H9 (cell line): ENCODE results near the gene HSPG2. TPM values are rescaled to one million over a fixed set of nuclear protein-coding genes. Genes with fewer than 3 reads are reported as not detected.

Source experiments
- DNase-seq: peaks from one replicate; pipeline ENCODE4 v3.0.0-alpha.2; 2017
- H2AFZ ChIP-seq: one replicate; pipeline ENCODE4 v1.6.1; 2013; ENCODE audit warnings: mild to moderate bottlenecking, low read length, control low read depth, moderate library complexity
- H2AK5ac ChIP-seq: 2 replicates; pipeline ENCODE4 v1.6.1; 2013; ENCODE audit warnings: low read length, control low read depth, mixed read lengths; ENCODE audit not compliant: insufficient read length
- H2BK120ac ChIP-seq: one replicate; pipeline ENCODE4 v1.6.1; 2013; ENCODE audit warnings: low read depth, mild to moderate bottlenecking, low read length, control low read depth, inconsistent platforms; ENCODE audit not compliant: poor library complexity, severe bottlenecking
- H2BK12ac ChIP-seq: 2 replicates; pipeline ENCODE4 v1.6.1; 2013; ENCODE audit warnings: low read length, control low read depth, mixed read lengths, low read depth; ENCODE audit not compliant: insufficient read length
- H2BK15ac ChIP-seq: 2 replicates; pipeline ENCODE4 v1.6.1; 2013; ENCODE audit warnings: low read depth, low read length, control low read depth
- H2BK20ac ChIP-seq: one replicate; pipeline ENCODE4 v1.6.1; 2013; ENCODE audit warnings: low read depth, mild to moderate bottlenecking, low read length, control low read depth, inconsistent platforms; ENCODE audit not compliant: poor library complexity, severe bottlenecking
- H2BK5ac ChIP-seq: 2 replicates; pipeline ENCODE4 v1.6.1; 2013; ENCODE audit warnings: low read length, control low read depth, mixed read lengths; ENCODE audit not compliant: insufficient read length
- H3K14ac ChIP-seq: 2 replicates; pipeline ENCODE4 v1.6.1; 2013; ENCODE audit warnings: low read length, control low read depth; ENCODE audit not compliant: insufficient read depth
- H3K18ac ChIP-seq: 2 replicates; pipeline ENCODE4 v1.6.1; 2013; ENCODE audit warnings: low read depth, mild to moderate bottlenecking, mixed read lengths, low read length, control low read depth; ENCODE audit not compliant: insufficient read length
- H3K23ac ChIP-seq: 2 replicates; pipeline ENCODE4 v1.6.1; 2013; ENCODE audit warnings: low read length, control low read depth, mixed read lengths, low read depth; ENCODE audit not compliant: insufficient read length
- H3K23me2 ChIP-seq: 2 replicates; pipeline ENCODE4 v1.6.1; 2013; ENCODE audit warnings: low read depth, mild to moderate bottlenecking, mixed read lengths, low read length, control low read depth; ENCODE audit not compliant: insufficient read length, poor library complexity, severe bottlenecking
- H3K27ac ChIP-seq: 2 replicates; pipeline ENCODE4 v1.5.1; 2013; ENCODE audit warnings: low read length, control low read depth, mixed read lengths, low read depth; ENCODE audit not compliant: insufficient read length
- H3K27me3 ChIP-seq: 2 replicates; pipeline ENCODE4 v1.6.1; 2013; ENCODE audit warnings: low read length, control low read depth, inconsistent platforms; ENCODE audit not compliant: insufficient read depth
- H3K4ac ChIP-seq: 2 replicates; pipeline ENCODE4 v1.6.1; 2013; ENCODE audit warnings: low read depth, mild to moderate bottlenecking, control low read depth, inconsistent platforms, low read length, moderate library complexity
- H3K4me1 ChIP-seq: 2 replicates; pipeline ENCODE4 v1.6.1; 2013; ENCODE audit warnings: low read length, control low read depth, inconsistent platforms; ENCODE audit not compliant: insufficient read depth
- H3K4me2 ChIP-seq: 2 replicates; pipeline ENCODE4 v1.6.1; 2013; ENCODE audit warnings: low read length, control low read depth, mixed read lengths; ENCODE audit not compliant: insufficient read length, insufficient read depth
- H3K56ac ChIP-seq: 2 replicates; pipeline ENCODE4 v1.6.1; 2013; ENCODE audit warnings: low read depth, mild to moderate bottlenecking, mixed read lengths, low read length, control low read depth; ENCODE audit not compliant: insufficient read length
- H3K79me1 ChIP-seq: 2 replicates; pipeline ENCODE4 v1.6.1; 2013; ENCODE audit warnings: low read depth, mild to moderate bottlenecking, moderate library complexity, low read length, control low read depth, inconsistent platforms; ENCODE audit not compliant: insufficient read depth, poor library complexity, severe bottlenecking
- H3K79me2 ChIP-seq: 2 replicates; pipeline ENCODE4 v1.6.1; 2013; ENCODE audit warnings: low read length, control low read depth, inconsistent platforms; ENCODE audit not compliant: insufficient read depth
- H3K9ac ChIP-seq: 2 replicates; pipeline ENCODE4 v1.6.1; 2013; ENCODE audit warnings: low read length, control low read depth, mixed read lengths; ENCODE audit not compliant: insufficient read length; ENCODE audit errors: extremely low read depth
- H3K9me3 ChIP-seq: one replicate; pipeline ENCODE4 v1.6.1; 2013; ENCODE audit warnings: low read depth, low read length, inconsistent platforms; ENCODE audit not compliant: control insufficient read depth
- H3T11ph ChIP-seq: one replicate; pipeline ENCODE4 v1.6.1; 2013; ENCODE audit warnings: mild to moderate bottlenecking, low read length, control low read depth, inconsistent platforms
- H4K20me1 ChIP-seq: one replicate; pipeline ENCODE4 v1.6.1; 2013; ENCODE audit not compliant: control insufficient read depth, insufficient read length, insufficient read depth
- H4K5ac ChIP-seq: 2 replicates; pipeline ENCODE4 v1.6.1; 2013; ENCODE audit warnings: low read depth, mild to moderate bottlenecking, mixed read lengths, low read length, control low read depth; ENCODE audit not compliant: insufficient read length
- H4K8ac ChIP-seq: replicated peaks from 2 replicates; pipeline ENCODE4 v1.6.1; 2013; ENCODE audit warnings: low read length, control low read depth, mixed read lengths, low read depth; ENCODE audit not compliant: insufficient read length
- H4K91ac ChIP-seq: 2 replicates; pipeline ENCODE4 v1.6.1; 2013; ENCODE audit warnings: low read depth, mild to moderate bottlenecking, moderate library complexity, mixed read lengths, low read length, control low read depth; ENCODE audit not compliant: insufficient read length
- H3K27ac Mint-ChIP-seq, 3 experiments: 2 replicates in 2 of 3; 3 replicates in 1 of 3; pipeline ENCODE4 v1.8.0; 2020 to 2021; ENCODE audit warnings: mixed read lengths in 3 of 3, mild to moderate bottlenecking in 1 of 3, moderate library complexity in 1 of 3
- H3K27me3 Mint-ChIP-seq: 2 replicates; pipeline ENCODE4 v1.8.0; 2021; ENCODE audit warnings: low read depth, mild to moderate bottlenecking, moderate library complexity, mixed read lengths
- H3K36me3 Mint-ChIP-seq, 3 experiments: 2 replicates in 2 of 3; 3 replicates in 1 of 3; pipeline ENCODE4 v1.8.0; 2020 to 2021; ENCODE audit warnings: low read depth in 3 of 3, mixed read lengths in 3 of 3; ENCODE audit not compliant: insufficient read depth in 1 of 3
- H3K4me1 Mint-ChIP-seq, 2 experiments: 2 replicates each; pipeline ENCODE4 v1.8.0; 2020; ENCODE audit warnings: mixed read lengths in 2 of 2
- H3K4me3 Mint-ChIP-seq, 2 experiments: 2 replicates in 1 of 2; 3 replicates in 1 of 2; pipeline ENCODE4 v1.8.0; 2020 to 2021; ENCODE audit warnings: mild to moderate bottlenecking in 2 of 2, mixed read lengths in 2 of 2, moderate library complexity in 1 of 2
- H3K9me3 Mint-ChIP-seq, 2 experiments: 2 replicates in 1 of 2; 3 replicates in 1 of 2; pipeline ENCODE4 v1.8.0; 2020; ENCODE audit warnings: mild to moderate bottlenecking in 2 of 2, mixed read lengths in 2 of 2, moderate library complexity in 1 of 2
- WGBS: extraction: QIAGEN DNeasy Blood & Tissue Kit; methylation state at CpG from one replicate; pipeline ENCODE4 v1.1.7; 2013; ENCODE audit warnings: missing lambda C conversion rate, low lambda C conversion rate, mixed read lengths; ENCODE audit not compliant: insufficient read length; ENCODE audit errors: extremely low coverage; 5-methylcytosine and 5-hydroxymethylcytosine counted together
- total RNA-seq: library from RNA; stranded (reverse); gene quantifications from 2 replicates; pipeline ENCODE4 v1.2.1, GENCODE V29; 2021
- TF ChIP-seq, protein P1 (sequence below): fragments of 200-600 bp; sonication (generic); conservative IDR thresholded peaks from 3 replicates; pipeline ENCODE4 v1.8.0; 2021; ENCODE audit warnings: antibody characterized with exemption, mild to moderate bottlenecking

The HSPG2 gene
- total RNA-seq, 1 experiment from 2014 or later: 90.0 TPM

GRCh38 chr1:21823206-21823979 is 113.7 kb downstream of the HSPG2 start:
- DNase-seq: no peak
- Histone ChIP-seq H2AK5ac (no peak overlapping the region), H3K18ac (no peak overlapping the region), H3K27me3 (no peaks in the 10 kb centered on the region), H4K5ac (no peak overlapping the region), H2AFZ (no peak overlapping the region), H3K56ac (no peak overlapping the region), H4K8ac (no peak overlapping the region), H2BK20ac (no peak overlapping the region), H2BK5ac (no peak overlapping the region), H3K79me1 (no peaks in the 10 kb centered on the region), H2BK12ac (no peak overlapping the region), H2BK15ac (no peak overlapping the region), H3K79me2 (no peaks in the 10 kb centered on the region), H3K4ac (no peak overlapping the region), H3K9ac (no peak overlapping the region), H3K4me1 (no peaks in the 10 kb centered on the region), H3K4me2 (no peak overlapping the region), H2BK120ac (no peak overlapping the region), H3K23me2 (no peaks in the 10 kb centered on the region), H3K9me3 (no peaks in the 10 kb centered on the region), H3T11ph (no peak overlapping the region), H3K23ac (no peak overlapping the region), H4K91ac (no peak overlapping the region), H3K27ac (no peak overlapping the region), H3K14ac (no peak overlapping the region), H4K20me1 (no peaks in the 10 kb centered on the region)
- Mint-ChIP-seq H3K4me1 (peaks cover 2 to 11% of the 10 kb centered on the region in 2 experiments), H3K36me3 (peaks cover 17 to 36% (median 28%) of the 10 kb centered on the region in 3 experiments), H3K9me3 (no peaks in the 10 kb centered on the region), H3K27me3 (no peaks in the 10 kb centered on the region; the same call in 1 of the 2 replicates), H3K4me3 (no peak overlapping the region), H3K27ac (peak overlapping the region in 2 of 3 experiments; percentile 18 to 88; a peak in 2 of 7 replicates)
- TF ChIP-seq, protein P1, sequence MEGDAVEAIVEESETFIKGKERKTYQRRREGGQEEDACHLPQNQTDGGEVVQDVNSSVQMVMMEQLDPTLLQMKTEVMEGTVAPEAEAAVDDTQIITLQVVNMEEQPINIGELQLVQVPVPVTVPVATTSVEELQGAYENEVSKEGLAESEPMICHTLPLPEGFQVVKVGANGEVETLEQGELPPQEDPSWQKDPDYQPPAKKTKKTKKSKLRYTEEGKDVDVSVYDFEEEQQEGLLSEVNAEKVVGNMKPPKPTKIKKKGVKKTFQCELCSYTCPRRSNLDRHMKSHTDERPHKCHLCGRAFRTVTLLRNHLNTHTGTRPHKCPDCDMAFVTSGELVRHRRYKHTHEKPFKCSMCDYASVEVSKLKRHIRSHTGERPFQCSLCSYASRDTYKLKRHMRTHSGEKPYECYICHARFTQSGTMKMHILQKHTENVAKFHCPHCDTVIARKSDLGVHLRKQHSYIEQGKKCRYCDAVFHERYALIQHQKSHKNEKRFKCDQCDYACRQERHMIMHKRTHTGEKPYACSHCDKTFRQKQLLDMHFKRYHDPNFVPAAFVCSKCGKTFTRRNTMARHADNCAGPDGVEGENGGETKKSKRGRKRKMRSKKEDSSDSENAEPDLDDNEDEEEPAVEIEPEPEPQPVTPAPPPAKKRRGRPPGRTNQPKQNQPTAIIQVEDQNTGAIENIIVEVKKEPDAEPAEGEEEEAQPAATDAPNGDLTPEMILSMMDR: no peak
- no CpG with 5 or more reads among the region's 44 CpGs for WGBS
